Erythroblast (primary cell): ENCODE measurements around the gene ACP2.
A peak's percentile ranks its signal among the peaks of the same experiment; 100 is the strongest.

Experiments used
- DNase-seq, 2 experiments: peaks; one replicate each; lab custom pipeline; 2025; lab: John Stamatoyannopoulos, UW
- GATA1 ChIP-seq: IDR thresholded peaks from 2 replicates; pipeline ENCODE4 v1.6.1; 2011; ENCODE audit warnings: low read depth, mild to moderate bottlenecking, control low read depth, low read length, moderate library complexity
- POLR2A ChIP-seq: IDR thresholded peaks from 2 replicates; pipeline ENCODE4 v1.6.1; 2011; ENCODE audit warnings: mild to moderate bottlenecking, low read length

Gene ACP2

DNA sequence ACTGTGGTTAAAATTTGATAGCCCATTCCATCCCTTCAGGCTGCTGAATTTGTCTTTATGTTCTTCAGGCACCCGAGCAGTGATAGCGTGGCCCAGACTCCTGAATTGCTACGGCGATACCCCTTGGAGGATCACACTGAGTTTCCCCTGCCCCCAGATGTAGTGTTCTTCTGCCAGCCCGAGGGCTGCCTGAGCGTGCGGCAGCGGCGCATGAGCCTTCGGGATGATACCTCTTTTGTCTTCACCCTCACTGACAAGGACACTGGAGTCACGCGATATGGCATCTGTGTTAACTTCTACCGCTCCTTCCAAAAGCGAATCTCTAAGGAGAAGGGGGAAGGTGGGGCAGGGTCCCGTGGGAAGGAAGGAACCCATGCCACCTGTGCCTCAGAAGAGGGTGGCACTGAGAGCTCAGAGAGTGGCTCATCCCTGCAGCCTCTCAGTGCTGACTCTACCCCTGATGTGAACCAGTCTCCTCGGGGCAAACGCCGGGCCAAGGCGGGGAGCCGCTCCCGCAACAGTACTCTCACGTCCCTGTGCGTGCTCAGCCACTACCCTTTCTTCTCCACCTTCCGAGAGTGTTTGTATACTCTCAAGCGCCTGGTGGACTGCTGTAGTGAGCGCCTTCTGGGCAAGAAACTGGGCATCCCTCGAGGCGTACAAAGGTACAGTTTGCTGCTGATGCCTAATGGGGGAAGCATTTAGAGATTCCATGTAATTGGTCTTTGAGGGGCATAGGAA, 26.1 kb upstream of the ACP2 start:
- TF ChIP-seq GATA1, result no peak
- no peak for TF ChIP-seq POLR2A
- DNase-seq, result no peak

DNA sequence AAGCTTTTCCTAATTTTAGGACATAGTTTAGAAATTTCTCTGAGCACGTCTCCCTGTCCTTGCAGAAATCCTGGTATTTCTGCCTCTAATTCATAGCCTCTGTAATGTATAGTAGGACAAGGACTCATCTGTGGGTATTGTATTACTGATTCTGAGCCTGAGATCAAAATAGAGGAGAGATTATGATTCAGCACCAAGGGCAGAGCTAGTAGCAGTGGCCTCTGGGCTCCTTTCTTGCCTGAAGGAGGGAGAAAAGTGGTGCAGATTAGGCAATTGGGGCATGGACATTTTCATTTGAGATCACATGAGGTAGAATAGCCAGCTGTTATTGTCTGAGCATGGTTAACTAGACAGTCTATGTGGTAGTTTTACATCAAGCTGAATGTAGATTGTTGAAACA, 24.1 kb upstream of the ACP2 start:
- TF ChIP-seq POLR2A (no peak), GATA1 (no peak)
- peak; percentile 16 to 18 for DNase-seq

DNA sequence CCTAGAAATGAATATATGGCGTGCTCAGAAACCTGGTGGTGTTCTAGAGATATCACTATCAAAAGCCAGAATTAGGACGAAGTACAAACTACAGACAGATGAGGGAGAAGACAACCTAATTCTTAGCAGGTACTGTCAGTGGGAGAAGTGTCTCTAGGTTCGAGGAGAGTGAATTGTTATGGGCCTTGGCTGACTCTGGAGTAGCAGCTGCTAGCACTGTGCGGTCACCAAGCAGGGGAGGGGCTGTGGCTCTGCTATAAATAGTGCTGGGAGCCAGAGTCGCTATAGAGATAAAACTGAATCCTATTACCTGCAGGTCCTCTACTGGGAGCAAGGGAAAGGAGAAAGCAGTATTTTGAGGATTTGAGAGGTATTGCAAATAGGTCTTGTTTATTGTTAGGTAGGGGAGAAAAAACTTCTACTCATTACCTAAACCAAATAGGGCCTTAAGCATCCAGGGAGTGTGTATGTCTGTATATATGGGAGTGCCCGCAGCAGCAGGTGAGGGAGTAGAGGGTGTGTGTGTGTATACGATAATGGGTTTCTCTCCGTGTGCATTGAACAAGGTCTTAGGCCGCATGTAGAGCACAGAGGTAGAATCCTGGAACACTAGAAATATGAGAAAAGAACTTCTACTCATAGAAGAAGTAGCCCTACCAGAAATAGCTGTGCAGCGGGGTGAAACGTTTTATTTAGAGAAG, 23.5 kb upstream of the ACP2 start:
- TF ChIP-seq POLR2A (no peak), GATA1 (no peak)
- peak; percentile 13 to 14 for DNase-seq

DNA sequence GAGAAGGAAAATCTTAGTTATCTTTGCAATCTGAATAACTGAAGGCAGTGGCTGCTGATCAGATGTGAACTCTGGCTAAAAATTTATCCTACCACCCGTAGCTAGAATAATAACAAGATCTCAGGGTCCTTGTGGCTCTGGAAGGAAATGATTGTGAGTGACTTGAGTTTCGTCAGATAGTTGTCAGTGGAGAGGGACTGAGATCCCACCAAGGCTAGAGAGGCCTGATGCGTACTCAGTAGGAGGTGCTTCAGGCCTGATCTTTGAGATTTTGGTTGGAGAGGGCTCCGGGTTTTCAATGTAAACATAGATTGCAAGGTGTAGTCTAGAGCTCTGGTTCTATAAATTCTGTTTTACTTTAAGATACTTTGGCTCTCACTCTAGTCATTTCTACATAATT, 22.7 kb upstream of the ACP2 start:
- peak; percentile 37 to 43 for DNase-seq
- TF ChIP-seq GATA1 (no peak), POLR2A (no peak)

DNA sequence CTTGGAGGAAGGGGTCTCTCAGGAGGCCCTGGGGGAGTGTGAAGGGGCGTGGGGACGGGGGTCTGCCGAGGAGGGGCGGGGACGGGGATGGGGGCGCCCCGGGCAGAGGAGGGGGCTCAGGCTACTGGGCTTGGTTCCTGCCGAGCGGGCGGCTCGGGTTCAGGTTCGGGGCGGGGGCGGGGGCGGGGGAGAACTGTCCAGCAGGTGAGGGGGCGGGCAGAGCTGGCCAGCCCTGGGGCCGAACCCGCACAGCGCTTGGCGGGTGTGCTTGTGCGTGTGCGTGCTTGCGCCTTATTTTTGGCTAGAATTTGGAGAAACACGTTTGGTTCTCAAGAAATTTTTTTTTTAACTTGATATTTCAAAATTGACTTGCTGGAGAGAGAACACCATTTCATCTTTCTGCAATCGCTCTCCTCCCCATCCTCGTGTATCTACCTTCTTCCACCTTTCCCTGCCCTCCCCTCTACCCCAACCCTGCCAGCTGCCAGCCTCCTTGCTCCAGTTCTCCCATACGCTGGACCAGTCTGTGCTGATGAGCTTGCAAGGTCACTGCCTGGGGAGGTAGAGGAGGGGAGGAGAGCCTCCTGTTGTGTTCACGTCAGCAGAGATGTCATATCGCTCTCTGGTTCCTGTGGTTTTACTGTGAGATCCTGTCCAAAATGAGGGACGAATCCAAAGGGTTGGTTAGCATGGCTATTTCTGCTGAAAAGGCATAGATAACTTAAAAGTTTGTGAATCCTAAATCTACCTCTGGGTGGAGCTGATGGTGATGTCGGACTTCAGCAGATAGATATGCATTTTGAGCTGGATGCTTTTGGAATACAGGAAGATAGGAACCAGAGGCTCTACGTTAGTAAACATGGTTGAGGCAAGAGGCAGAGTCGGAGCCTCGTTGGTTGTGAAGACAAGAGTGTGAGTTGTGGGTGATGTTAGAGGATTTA, 22.0 kb upstream of the ACP2 start:
- DNase-seq, result peak; percentile 53 to 66
- TF ChIP-seq GATA1, result no peak
- peak; percentile 25 for TF ChIP-seq POLR2A

DNA sequence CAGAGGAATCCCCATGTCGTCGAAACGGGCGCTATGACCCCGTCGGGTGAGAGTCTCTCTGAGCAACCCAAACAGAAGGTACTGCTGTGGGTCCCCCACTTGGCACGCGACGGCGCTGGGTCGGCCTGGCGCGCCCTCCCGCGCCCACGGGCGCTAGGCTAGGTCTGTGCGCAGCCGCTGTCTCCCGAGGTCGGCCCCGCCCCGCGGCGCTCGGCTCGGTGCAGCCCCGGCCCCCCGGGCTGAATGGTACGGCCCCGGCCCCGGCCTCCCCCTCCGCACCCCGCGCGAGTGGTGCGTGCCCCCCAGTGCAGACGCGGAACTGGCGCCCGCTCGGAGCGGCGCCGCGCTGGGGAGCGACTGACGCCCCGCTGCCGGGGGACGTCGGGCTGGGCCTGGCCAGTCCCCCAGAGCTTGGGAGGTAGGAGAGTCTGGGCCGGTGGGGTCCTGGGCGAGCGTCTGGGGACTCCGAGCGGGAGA, 21.3 kb upstream of the ACP2 start, which contains the start of gene MADD:
MADD (plus strand) TSS at position 305 of the 477 bp plus-strand sequence.
- peak; percentile 17 for TF ChIP-seq POLR2A
- no peak for TF ChIP-seq GATA1
- peak; percentile 91 to 94 for DNase-seq

DNA sequence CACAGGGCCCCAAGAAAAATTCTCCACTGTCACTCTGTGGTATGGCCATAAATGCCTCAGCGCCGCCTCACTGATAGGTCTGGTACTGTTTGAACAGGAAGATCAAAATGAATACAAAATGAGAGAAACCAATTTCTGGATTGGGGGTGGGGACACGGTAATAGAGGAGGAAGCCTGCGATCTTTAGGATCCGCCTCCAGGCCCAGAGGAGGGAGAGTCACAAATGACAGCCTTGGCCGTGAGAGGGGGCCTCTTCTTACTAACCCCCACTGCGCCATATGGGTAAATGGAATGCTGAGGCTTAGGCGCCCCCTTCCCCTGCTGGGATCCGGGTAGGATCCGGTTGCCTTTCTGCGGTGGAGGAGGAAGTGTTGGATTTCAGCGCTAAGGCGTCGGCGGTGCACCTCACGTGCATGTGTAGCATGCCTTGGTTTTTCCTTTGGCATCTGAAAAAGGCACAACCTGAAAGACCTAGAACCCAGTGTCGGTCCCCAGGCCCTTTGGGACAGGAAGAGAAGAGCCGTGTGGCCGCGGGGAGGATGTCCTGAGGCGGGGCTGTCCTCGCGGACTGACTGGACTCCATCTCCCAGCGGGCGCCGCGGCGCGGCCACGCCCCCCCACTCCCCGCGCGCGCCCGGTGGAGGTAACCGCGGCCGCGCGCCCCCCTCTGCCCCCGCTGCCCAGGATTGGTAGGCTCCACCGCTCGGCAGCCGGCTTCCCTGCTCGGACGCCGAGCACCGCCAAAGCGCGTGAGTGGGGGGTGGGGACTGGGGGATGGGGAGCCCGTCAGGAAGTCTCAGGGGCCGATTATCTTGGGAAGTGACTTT, 20.6 kb upstream of the ACP2 start:
- DNase-seq, result peak; percentile 87 to 90
- peak; percentile 66 for TF ChIP-seq POLR2A
- TF ChIP-seq GATA1, result no peak

DNA sequence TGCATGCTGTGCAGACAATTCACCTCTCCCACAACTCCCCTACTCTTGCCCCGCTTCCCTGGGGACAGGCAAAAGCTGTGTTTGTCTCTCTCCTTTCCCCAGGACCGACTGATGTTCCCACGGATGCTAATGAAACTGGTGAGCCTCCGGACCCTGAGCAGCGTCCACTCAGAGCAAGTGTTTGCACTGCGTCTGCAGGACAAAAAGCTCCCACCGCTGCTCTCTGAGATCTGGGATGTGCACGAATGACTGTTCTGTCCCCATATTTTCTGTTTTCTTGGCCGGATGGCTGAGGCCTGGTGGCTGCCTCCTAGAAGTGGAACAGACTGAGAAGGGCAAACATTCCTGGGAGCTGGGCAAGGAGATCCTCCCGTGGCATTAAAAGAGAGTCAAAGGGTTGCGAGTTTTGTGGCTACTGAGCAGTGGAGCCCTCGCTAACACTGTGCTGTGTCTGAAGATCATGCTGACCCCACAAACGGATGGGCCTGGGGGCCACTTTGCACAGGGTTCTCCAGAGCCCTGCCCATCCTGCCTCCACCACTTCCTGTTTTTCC, 19.9 kb upstream of the ACP2 start:
- no peak for TF ChIP-seq POLR2A
- no peak for DNase-seq

DNA sequence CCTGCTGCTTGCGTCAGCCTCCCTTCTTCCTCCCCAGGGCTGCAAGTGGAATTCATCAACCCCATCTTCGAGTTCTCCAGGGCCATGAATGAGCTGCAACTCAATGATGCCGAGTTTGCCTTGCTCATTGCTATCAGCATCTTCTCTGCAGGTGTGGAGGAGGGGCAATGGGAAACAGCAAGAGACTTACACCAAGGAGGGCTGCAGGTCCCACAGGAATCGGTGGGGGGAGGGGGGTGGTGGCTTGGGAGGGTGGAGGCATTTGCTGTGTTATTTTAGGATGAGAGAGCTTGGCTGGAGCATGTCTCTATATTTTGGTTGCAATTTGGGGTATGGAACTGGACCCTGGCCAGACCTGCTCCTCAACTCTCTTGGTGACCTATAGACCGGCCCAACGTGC, 19.3 kb upstream of the ACP2 start:
- TF ChIP-seq POLR2A, result no peak
- no peak for TF ChIP-seq GATA1
- no peak for DNase-seq

DNA sequence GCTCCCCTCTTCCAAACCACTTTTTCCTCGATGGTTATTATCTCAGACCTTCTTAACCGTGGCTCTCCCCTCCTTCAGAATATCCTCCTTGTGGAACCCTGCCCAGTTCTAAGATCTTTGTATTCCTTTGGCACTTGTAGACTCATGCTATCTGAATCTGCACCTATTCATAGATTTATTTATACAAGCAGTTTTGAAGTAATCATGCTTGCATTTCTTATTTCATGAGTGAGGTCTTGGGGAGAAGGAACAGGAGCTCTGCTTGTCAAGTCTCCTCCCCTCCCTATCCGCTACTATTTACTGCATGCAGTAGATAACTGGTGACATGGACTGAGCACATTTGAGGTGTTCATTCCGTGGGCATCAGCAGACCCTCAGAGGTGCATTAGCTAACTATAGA, 15.9 kb upstream of the ACP2 start:
- no peak for DNase-seq
- no peak for TF ChIP-seq GATA1
- TF ChIP-seq POLR2A, result no peak

DNA sequence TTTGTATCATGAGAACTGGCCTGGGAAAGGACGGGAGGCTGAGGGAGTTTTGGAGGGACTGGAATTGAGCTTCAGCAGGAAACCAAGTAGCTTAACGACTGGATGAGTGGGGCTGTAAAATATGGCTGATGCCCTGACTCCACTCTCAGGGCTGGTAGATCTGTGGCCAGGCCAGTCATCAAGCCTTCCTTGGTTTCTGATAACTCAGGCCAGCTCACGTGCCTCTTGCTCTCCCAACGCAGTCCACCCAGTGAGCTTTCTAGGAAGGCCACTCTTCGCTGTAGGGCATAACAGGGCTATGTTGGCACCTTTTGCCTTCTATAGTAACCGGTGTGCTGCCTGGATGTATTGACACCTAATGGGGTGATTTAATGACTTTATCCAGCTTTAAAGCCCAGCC, 15.5 kb upstream of the ACP2 start:
- no peak for DNase-seq
- no peak for TF ChIP-seq GATA1
- no peak for TF ChIP-seq POLR2A

DNA sequence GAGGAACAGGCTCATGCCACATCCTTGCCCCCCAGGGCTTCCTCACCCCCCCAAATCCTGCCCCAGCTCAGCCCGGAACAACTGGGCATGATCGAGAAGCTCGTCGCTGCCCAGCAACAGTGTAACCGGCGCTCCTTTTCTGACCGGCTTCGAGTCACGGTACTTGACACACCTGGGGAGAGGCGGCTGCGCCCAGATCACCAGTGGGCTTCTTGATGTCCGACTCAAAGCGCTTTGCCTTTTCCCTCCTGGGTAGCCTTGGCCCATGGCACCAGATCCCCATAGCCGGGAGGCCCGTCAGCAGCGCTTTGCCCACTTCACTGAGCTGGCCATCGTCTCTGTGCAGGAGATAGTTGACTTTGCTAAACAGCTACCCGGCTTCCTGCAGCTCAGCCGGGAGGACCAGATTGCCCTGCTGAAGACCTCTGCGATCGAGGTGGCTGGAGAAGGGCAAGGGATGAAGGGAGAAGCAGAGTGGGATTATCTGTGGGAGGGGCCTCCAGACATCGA, 12.7 kb upstream of the ACP2 start:
- no peak for DNase-seq
- no peak for TF ChIP-seq GATA1
- no peak for TF ChIP-seq POLR2A
